Sigmoid colon (tissue), 7 donors: ENCODE results near the gene TRAP1. TPM values are rescaled to one million over a fixed set of nuclear protein-coding genes. Genes with fewer than 3 reads are reported as not detected.

Experiments
- DNase-seq: peaks from one replicate; pipeline ENCODE4 v3.0.0-alpha.2; 2019
- H3K27ac ChIP-seq, 4 donors: fragments of 200-600 bp; sonication (generic); one replicate each; pipeline ENCODE4 v1.5.1; 2016 to 2019; ENCODE audit warnings: mild to moderate bottlenecking in 1 of 4
- H3K27me3 ChIP-seq, 3 donors: fragments of 200-600 bp; sonication (generic); one replicate each; pipeline ENCODE4 v1.5.1; 2019; ENCODE audit warnings: mild to moderate bottlenecking in 1 of 3
- H3K36me3 ChIP-seq, 4 donors: fragments of 200-600 bp; sonication (generic); one replicate each; pipeline ENCODE4 v1.5.1; 2016 to 2019
- H3K4me1 ChIP-seq, 4 donors: fragments of 200-600 bp; sonication (generic); one replicate each; pipeline ENCODE4 v1.5.1; 2017 to 2019
- H3K4me3 ChIP-seq, 4 donors: fragments of 200-600 bp; sonication (generic); one replicate each; pipeline ENCODE4 v1.5.1; 2017 to 2019; ENCODE audit warnings: mild to moderate bottlenecking in 2 of 4, moderate library complexity in 1 of 4
- H3K9me3 ChIP-seq, 4 donors: fragments of 200-600 bp in 3 of 4; sonication (generic) in 3 of 4; one replicate each; pipeline versions ENCODE4 v1.5.1 to v1.6.1; 2013 to 2019
- EP300 ChIP-seq, 4 donors: sonication (generic); formaldehyde crosslinking; IDR thresholded peaks; one replicate each; pipeline ENCODE4 v1.6.1; 2017; ENCODE audit warnings: antibody characterized with exemption in 4 of 4
- POLR2A ChIP-seq, 2 donors: fragments of 450-650 bp; IDR thresholded peaks; one replicate each; pipeline ENCODE4 v1.6.1; 2016; ENCODE audit warnings: antibody characterized with exemption in 2 of 2, mild to moderate bottlenecking in 2 of 2, moderate library complexity in 2 of 2
- POLR2AphosphoS5 ChIP-seq, 4 donors: sonication (generic); formaldehyde crosslinking; IDR thresholded peaks; one replicate each; pipeline ENCODE4 v1.6.1; 2017; ENCODE audit warnings: antibody characterized with exemption in 4 of 4
- WGBS, 2 donors: extraction: QIAGEN DNeasy Blood & Tissue Kit; methylation state at CpG; one replicate each; pipeline ENCODE4 v1.1.7; 2013; 5-methylcytosine and 5-hydroxymethylcytosine counted together
- intact Hi-C: fragments of 100-400 bp; cut with DNase I; formaldehyde crosslinking; loops from one replicate; pipeline ENCODE4 v1.15.1; 2023
- polyA plus RNA-seq, 3 donors: library from polyadenylated mRNA; stranded (reverse); fragments of 200-250 nt; gene quantifications; one replicate each; pipeline ENCODE4 v1.2.3, GENCODE V29; 2013
- total RNA-seq, 4 donors: library from RNA; depleted of rRNA; stranded (reverse); fragments of >200 nt; gene quantifications; one replicate each; pipeline ENCODE4 v1.1.0, GENCODE V29; 2016
- TF ChIP-seq, protein P1 (sequence below), 4 experiments: fragments of 450-650 bp in 3 of 4; fragments of 200-600 bp in 1 of 4; IDR thresholded peaks; one replicate each; pipeline ENCODE4 v1.5.1; 2016 to 2019; ENCODE audit warnings: antibody characterized with exemption in 4 of 4, mild to moderate bottlenecking in 3 of 4, moderate library complexity in 2 of 4
- donor health status: healthy with polysubstance abuse.
- donor health status: Bipolar disorder and iron deficiency.
- donor health status: healthy.

TRAP1 gene
- total and polyA plus RNA-seq, 7 donors = 17.4 to 64.9 (median 45.6) TPM

DNA sequence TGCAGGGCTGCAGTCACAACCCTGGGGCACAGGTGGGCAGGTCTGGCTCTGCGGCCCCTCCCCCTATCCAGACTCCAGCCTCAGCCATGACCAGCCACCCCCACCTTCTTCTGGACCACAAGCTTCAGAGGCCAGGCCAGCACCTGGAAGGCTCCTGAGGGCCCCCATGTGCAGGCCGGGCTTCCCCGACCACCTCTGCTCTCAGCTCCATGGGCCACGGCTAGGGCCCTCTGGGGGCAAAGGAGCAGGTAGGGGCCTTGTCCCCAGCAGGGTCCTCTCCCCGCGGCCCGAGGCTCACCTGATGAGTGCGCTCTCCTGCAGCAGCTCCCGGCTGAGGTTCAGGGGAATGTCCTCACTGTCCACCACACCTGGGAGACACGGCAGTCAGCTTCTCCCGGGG, 45.9 kb downstream of the TRAP1 start:
- Histone ChIP-seq H3K27me3 (no peaks in the 10 kb centered on the region), H3K36me3 (peaks cover 25 to 66% (median 32%) of the 10 kb centered on the region in 4 donors), H3K4me3 (no peak overlapping the region), H3K27ac (no peak overlapping the region), H3K4me1 (peaks cover 0 to 4% (median 0%) of the 10 kb centered on the region in 4 donors), H3K9me3 (no peaks in the 10 kb centered on the region)
- TF ChIP-seq EP300 (IDR thresholded peaks at IDR 0.05) = no peak
- TF ChIP-seq POLR2AphosphoS5 (IDR thresholded peaks at IDR 0.05) = no peak
- TF ChIP-seq, protein P1, sequence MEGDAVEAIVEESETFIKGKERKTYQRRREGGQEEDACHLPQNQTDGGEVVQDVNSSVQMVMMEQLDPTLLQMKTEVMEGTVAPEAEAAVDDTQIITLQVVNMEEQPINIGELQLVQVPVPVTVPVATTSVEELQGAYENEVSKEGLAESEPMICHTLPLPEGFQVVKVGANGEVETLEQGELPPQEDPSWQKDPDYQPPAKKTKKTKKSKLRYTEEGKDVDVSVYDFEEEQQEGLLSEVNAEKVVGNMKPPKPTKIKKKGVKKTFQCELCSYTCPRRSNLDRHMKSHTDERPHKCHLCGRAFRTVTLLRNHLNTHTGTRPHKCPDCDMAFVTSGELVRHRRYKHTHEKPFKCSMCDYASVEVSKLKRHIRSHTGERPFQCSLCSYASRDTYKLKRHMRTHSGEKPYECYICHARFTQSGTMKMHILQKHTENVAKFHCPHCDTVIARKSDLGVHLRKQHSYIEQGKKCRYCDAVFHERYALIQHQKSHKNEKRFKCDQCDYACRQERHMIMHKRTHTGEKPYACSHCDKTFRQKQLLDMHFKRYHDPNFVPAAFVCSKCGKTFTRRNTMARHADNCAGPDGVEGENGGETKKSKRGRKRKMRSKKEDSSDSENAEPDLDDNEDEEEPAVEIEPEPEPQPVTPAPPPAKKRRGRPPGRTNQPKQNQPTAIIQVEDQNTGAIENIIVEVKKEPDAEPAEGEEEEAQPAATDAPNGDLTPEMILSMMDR (IDR thresholded peaks at IDR 0.05) = no peak
- no peak for TF ChIP-seq POLR2A (IDR thresholded peaks at IDR 0.05)
- intact Hi-C loops = no loop called here
- 94 to 96% methylated on average over 11 of the region's 11 CpGs for WGBS, 2 donors
- DNase-seq = no peak

DNA sequence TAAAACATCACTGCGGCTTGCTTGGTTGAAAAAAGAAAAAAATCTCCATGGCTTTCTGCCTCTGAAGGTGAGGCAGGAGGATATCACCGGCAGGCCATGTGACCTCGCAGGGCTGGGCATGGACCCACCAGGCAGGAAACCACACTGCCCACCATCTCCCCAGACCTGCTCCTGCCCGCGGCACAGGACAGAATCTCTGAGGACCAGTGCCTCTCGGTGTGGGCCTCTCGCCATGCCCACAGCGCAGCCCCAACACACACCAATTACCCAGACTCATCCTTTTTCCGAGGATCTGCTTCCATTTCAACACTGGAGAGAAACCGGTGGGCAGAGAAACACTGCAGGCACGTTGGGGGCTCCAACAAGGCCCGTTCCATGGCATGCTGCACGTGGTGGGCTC, 46.6 kb downstream of the TRAP1 start:
- H3K4me3 ChIP-seq = no peak overlapping the region
- no peak for DNase-seq
- H3K9me3 ChIP-seq = no peaks in the 10 kb centered on the region
- H3K36me3 ChIP-seq = peaks cover 21 to 66% (median 29%) of the 10 kb centered on the region in 4 donors
- intact Hi-C loops = no loop called here
- H3K27ac ChIP-seq = no peak overlapping the region
- H3K4me1 ChIP-seq = peaks cover 0 to 4% (median 0%) of the 10 kb centered on the region in 4 donors
- H3K27me3 ChIP-seq = no peaks in the 10 kb centered on the region
- WGBS, 2 donors = 81 to 95% methylated on average over 13 of the region's 13 CpGs
- no peak for TF ChIP-seq POLR2A (IDR thresholded peaks at IDR 0.05)
- TF ChIP-seq POLR2AphosphoS5 (IDR thresholded peaks at IDR 0.05) = no peak
- TF ChIP-seq, protein P1 (IDR thresholded peaks at IDR 0.05) = no peak
- TF ChIP-seq EP300 (IDR thresholded peaks at IDR 0.05) = no peak

DNA sequence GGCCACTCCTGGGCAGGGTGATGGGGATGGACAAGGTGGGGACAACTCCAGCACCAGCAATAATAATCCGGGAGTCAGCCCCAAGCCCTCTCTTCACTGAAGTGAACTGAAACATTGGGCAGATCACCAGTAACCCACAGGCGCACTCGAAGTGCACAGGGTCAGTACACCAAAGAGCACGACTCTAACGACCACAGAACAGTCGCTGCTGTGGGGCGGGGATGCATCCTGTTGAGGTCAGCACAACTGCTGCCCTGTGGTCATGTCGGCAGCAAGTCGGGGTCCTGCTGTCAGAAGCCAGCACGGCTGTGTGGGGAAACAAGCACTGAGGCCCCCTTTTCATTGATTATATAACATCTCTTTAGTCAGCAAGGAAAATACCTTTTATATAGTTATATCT, 48.2 kb downstream of the TRAP1 start:
- Histone ChIP-seq H3K4me1 (peaks cover 0 to 4% (median 0%) of the 10 kb centered on the region in 4 donors), H3K36me3 (peaks cover 13 to 66% (median 17%) of the 10 kb centered on the region in 4 donors), H3K9me3 (no peaks in the 10 kb centered on the region), H3K4me3 (no peak overlapping the region), H3K27ac (no peak overlapping the region), H3K27me3 (no peaks in the 10 kb centered on the region)
- 71 to 95% methylated on average over 10 of the region's 10 CpGs for WGBS, 2 donors
- no peak for DNase-seq
- TF ChIP-seq EP300 (IDR thresholded peaks at IDR 0.05) = no peak
- TF ChIP-seq, protein P1 (IDR thresholded peaks at IDR 0.05) = no peak
- TF ChIP-seq POLR2A (IDR thresholded peaks at IDR 0.05) = no peak
- intact Hi-C loops = no loop called here

DNA sequence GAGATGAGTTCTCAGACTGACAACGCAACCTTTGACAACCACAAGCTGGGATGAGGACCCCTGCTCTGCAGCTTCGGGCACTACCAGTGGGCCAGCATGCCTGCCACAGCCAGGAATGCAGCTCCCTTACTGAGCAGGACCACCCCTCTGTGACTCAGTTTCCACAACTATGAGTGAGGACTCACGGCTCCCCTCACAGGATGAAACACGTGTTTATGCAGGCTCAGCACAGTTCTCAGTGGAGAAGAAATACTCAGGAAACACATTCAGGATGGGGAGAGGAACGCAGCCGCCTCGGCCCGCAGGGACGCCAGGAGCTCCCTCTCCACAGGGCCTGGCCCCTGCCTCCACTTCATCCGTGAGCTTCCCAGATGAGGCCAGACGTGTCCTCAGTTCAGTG, 48.7 kb downstream of the TRAP1 start:
- 95 to 97% methylated on average over 11 of the region's 11 CpGs for WGBS, 2 donors
- intact Hi-C loops = no loop called here
- H3K9me3 ChIP-seq = no peaks in the 10 kb centered on the region
- TF ChIP-seq POLR2AphosphoS5 (IDR thresholded peaks at IDR 0.05) (no peak), POLR2A (IDR thresholded peaks at IDR 0.05) (no peak), EP300 (IDR thresholded peaks at IDR 0.05) (no peak)
- TF ChIP-seq, protein P1 (IDR thresholded peaks at IDR 0.05) = no peak
- peaks cover 0 to 4% (median 0%) of the 10 kb centered on the region in 4 donors for H3K4me1 ChIP-seq
- no peak for DNase-seq
- no peak overlapping the region for H3K4me3 ChIP-seq
- H3K27ac ChIP-seq = no peak overlapping the region
- peaks cover 12 to 66% (median 15%) of the 10 kb centered on the region in 4 donors for H3K36me3 ChIP-seq
- no peaks in the 10 kb centered on the region for H3K27me3 ChIP-seq

DNA sequence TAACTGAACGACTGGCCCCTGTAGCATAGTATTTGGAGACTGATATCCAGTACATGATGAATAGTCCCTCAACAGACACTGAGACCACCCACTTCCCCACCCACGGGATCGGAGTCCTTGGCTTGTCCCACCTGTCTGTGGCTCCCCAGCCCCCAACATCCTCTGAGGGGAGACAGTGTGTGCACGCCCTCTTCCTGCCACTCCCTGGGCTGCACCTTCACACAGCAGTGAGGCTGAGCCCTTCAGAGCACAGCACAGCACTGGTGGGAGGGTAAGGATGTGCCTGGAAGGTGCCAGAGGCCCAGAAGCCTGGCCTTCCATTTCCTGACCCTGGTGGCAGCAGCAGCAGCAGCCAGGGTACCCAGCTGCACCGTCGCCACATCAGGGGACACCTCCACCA, 51.8 kb downstream of the TRAP1 start:
- no peak for TF ChIP-seq POLR2A (IDR thresholded peaks at IDR 0.05)
- TF ChIP-seq, protein P1 (IDR thresholded peaks at IDR 0.05) = no peak
- TF ChIP-seq POLR2AphosphoS5 (IDR thresholded peaks at IDR 0.05) = no peak
- no peak for TF ChIP-seq EP300 (IDR thresholded peaks at IDR 0.05)
- Histone ChIP-seq H3K4me1 (peaks cover 0 to 4% (median 0%) of the 10 kb centered on the region in 4 donors), H3K27me3 (no peaks in the 10 kb centered on the region), H3K4me3 (no peak overlapping the region), H3K9me3 (no peaks in the 10 kb centered on the region), H3K27ac (no peak overlapping the region), H3K36me3 (peaks cover 13 to 69% (median 27%) of the 10 kb centered on the region in 4 donors)
- intact Hi-C loops = no loop called here
- 69 to 77% methylated on average over 6 of the region's 6 CpGs for WGBS, 2 donors
- DNase-seq = no peak
